Measurements from ENCODE around the gene SLC12A4.
A peak's percentile ranks its signal among the peaks of the same experiment; 100 is the strongest.
"Not testable (repeated sequence)": the region's sequence is repeated elsewhere in the genome, so short reads cannot be mapped to it uniquely, and the experiment has no call there.

SLC12A4 gene

DNA sequence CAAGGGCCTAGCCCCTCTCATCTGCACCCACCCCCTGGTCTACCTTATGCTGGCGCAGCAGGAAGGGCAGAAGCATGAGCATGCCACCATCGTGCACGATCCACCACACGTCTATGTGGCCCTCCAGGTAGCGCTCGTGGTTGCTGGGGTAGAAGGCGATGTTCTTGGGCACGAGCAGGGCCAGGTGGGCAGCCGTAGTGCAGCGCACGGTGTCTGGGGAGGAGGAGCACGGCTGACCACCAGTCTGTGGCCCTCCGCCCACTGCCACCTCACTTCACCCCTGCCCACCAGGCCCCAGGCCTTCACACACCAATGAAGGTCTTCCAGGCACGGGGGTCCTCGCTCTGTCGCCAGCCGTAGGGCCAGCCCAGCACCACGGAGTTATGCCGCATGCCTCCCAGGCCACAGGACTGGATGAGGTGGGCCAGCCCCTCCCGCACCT lies 22.3 kb downstream of the SLC12A4 start:
- Mint-ChIP-seq H3K27ac (no peak overlapping the region), H3K27me3 (no peaks in the 10 kb centered on the region), H3K4me1 (peaks cover 11% of the 10 kb centered on the region), H3K9me3 (no peaks in the 10 kb centered on the region), H3K4me3 (no peak overlapping the region), H3K36me3 (peaks cover 9% of the 10 kb centered on the region)
- no peak for DNase-seq
- CTCF ChIA-PET = interaction anchor here (0.8 to 1.0 kb wide), 2 partner anchors 49 to 94 kb away, joined by 3 to 4 read pairs; no protein-coding TSS in a partner anchor

DNA sequence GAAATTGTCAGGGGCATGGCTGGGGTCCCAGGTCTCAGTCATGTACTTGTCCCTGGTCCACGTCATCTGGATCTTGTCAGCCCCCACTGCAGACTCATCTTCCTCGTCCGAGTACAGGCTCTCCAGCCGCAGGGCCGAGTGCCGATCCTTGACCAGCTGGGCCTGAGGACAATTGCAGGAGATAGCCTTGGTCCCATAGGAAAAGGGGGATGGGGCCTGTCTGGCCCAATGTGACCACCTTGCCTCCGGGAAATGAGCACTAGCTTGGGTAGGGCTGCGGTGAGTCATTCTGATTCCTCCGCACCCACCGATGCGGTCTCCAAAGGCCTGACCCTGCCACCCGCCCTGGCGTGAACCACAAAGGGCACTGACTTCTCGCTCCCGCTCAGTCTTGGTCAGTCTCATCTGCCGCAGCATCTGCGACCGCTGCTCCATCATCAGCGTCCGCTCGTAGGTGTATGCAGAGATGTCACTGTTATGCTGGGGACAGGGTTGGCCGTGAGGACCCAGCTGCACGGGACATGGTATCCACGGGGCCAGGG lies 23.0 kb downstream of the SLC12A4 start:
- H3K27ac Mint-ChIP-seq = peak overlapping the region; percentile 14
- no peaks in the 10 kb centered on the region for H3K27me3 Mint-ChIP-seq
- H3K4me1 Mint-ChIP-seq = peaks cover 18% of the 10 kb centered on the region
- H3K36me3 Mint-ChIP-seq = peaks cover 10% of the 10 kb centered on the region
- CTCF ChIA-PET = interaction anchor here (0.8 kb wide), 1 partner anchor 95 kb away, joined by 4 read pairs; no protein-coding TSS in a partner anchor
- no peak for DNase-seq
- no peaks in the 10 kb centered on the region for H3K9me3 Mint-ChIP-seq
- no peak overlapping the region for H3K4me3 Mint-ChIP-seq

DNA sequence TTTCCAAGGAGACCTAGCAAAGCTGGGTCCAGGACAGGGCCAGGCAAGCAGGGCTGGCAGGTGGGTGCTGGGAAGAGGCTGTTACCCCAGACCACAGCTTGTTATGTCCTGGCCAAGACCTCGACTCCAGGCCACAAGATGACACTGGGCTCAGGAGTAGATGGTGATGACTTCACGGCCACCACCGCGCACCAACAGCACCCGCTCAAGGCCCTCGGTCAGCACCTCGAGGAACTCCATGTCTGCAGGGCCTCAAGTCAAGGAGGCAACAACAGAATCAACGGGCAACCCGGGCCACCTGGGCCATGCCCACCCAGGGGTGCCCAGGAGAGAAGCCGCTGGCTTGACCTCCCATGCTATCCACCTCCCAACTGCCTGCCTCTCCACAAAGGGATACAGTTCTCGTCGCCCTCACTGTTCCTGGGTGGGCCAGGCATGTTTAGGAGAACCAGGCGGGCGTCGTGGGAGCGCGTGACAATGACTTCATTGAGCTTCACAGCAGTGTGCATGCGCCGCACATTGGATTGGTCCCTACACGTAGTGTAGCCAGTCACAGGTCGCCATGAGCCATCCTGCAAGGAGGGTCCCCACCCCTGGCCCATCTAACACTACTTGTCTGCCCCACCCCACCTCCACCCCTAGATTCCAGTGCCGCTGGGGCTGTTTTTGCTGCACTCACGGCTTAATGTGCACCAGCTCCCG lies 23.6 kb downstream of the SLC12A4 start:
- Mint-ChIP-seq H3K27me3 (no peaks in the 10 kb centered on the region), H3K4me3 (no peak overlapping the region), H3K4me1 (peaks cover 24% of the 10 kb centered on the region), H3K9me3 (no peaks in the 10 kb centered on the region), H3K27ac (no peak overlapping the region), H3K36me3 (peaks cover 16% of the 10 kb centered on the region)
- no peak for DNase-seq
- CTCF ChIA-PET = interaction anchor here (0.8 kb wide), 1 partner anchor 95 kb away, joined by 4 read pairs; no protein-coding TSS in a partner anchor

DNA sequence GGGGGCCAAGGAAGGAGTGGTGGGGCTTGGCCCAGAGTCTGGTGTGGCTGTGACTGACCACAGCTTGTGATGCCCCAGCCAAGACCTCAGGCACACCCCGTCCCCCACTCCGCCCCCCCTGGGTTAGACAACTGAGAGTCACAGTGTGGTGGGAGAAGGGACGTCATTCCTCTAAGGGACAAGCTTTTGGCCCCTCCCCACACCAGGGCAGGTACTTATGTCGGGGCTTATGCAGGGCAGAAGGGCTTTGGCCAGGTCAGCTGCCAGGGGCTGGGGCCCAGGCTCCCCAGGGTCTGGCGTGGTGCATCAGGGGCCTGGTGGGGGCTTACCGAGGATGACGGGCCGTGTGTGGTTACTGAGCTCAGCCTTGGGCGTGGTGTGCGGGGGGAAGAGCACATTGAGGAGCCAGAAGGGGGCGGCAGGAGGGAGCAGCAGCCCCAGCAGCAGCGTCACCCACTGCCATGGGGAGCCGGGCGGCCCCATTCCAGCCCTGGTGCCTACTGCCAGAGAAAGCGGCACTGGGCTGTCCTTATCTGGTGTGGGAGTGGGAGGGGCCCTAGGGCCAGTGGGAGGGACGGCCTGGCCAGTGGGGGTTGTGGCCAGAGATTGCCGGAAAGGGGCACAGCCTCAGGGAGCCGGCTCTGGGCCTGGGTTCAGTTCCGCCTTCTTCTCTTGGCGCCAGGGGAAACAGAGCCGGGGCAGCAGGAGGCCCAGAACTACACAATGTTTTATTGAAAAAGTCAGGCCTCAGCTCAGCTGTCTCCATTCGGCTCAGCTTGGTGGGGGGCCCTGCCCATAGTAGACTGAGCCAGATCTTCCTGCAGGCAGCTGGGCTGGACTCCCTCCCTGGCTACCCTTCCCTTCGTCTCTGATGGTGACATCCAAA lies 24.6 kb downstream of the SLC12A4 start, which contains the start of gene LCAT:
TSS of gene LCAT (minus strand) at position 502 of the 886 bp plus-strand sequence. CDS start at position 483, 19 bp downstream.
- CTCF ChIA-PET = no interaction called here
- no peaks in the 10 kb centered on the region for H3K27me3 Mint-ChIP-seq

DNA sequence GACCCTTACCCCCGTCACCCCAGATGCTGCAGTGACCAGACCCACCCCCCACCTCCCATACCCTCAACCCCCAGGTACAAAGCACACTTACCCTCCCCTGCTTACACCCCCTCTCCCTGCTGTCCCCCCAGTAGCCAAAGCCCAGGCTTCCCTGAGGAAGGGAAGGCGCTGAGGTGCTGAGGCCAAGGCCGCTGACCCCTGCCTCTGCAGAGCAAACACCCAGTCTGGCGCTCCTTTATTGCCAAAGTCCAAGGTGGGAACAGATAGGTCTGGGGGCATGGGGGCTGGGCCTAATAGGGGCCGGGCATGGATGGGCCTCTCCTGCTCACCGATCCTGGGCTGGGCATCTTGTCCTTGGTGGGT lies 25.2 kb downstream of the SLC12A4 start:
- Mint-ChIP-seq H3K27ac (peak overlapping the region; percentile 58), H3K4me3 (no peak overlapping the region), H3K9me3 (no peaks in the 10 kb centered on the region), H3K27me3 (no peaks in the 10 kb centered on the region), H3K4me1 (peaks cover 34% of the 10 kb centered on the region), H3K36me3 (peaks cover 16% of the 10 kb centered on the region)
- CTCF ChIA-PET = interaction anchor here (1.0 to 2.5 kb wide), 5 partner anchors 10 to 280 kb away, joined by 3 to 11 read pairs (median 5); no protein-coding TSS in a partner anchor
- no peak for DNase-seq

More for the DNA sequence above, 24.6 kb downstream of the SLC12A4 start, which contains the start of gene LCAT:
- Mint-ChIP-seq H3K9me3 (no peaks in the 10 kb centered on the region), H3K4me3 (no peak within 1 kb of the TSS), H3K27ac (peak within 1 kb of the TSS; percentile 58), H3K4me1 (peaks cover 33% of the 10 kb centered on the region), H3K36me3 (peaks cover 16% of the 10 kb centered on the region)
- DNase-seq = no peak

DNA sequence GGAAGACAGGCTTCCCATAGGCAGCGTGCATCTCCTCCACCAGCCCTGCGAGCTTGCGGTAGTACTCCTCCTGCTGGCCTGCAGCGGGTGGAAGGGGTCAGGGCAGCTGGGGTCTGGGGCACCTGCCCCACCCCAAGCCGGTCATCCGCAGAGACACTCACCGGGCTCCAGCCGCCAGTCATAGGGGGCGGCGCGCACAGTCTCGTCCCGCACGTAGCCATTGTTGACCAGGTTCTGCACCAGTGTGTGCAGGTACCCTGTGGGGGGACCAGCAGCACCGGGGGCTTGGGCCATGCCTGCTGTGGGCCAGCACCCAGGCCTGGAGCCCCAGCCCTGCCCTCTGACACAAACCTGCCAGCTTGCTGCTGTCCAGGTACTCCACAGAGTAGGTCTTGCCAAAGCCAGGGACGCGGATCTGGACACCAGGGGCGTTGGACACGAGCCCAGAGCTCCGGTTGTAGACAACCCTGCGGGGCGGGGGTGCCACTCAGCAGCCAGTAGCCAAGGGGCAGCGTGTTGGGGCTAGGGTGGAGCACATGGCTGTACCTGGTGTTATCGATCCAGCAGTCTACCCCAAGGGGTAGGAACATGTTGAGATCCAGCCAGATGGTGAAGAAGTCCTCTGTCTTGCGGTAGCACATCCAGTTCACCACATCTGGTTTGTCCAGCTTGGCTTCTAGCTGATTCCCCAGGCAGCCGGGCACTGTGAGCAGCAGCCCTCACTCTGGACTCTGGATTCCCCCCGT lies 25.8 kb downstream of the SLC12A4 start:
- H3K36me3 Mint-ChIP-seq = peaks cover 16% of the 10 kb centered on the region

DNA sequence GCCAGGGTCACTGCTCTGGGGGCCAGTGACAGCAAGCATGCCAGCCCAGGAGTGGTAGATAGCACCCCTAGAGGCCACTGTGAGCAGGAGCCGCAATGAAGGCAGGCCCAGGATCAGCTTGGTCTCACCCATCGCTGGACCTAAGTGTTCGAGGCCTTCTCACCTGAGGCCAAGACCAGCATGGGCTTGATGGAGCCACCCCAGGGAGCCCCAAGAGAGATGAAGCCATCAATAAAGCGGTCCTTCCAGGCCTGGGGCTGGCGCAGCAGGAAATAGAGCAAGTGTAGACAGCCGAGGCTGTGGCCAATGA lies 26.3 kb downstream of the SLC12A4 start:
- H3K4me3 Mint-ChIP-seq = no peak overlapping the region
- H3K27me3 Mint-ChIP-seq = no peaks in the 10 kb centered on the region
- H3K36me3 Mint-ChIP-seq = peaks cover 16% of the 10 kb centered on the region
- H3K9me3 Mint-ChIP-seq = no peaks in the 10 kb centered on the region
- H3K27ac Mint-ChIP-seq = peak overlapping the region; percentile 80
- peak; percentile 56 for DNase-seq
- H3K4me1 Mint-ChIP-seq = peaks cover 37% of the 10 kb centered on the region
- CTCF ChIA-PET = interaction anchor here (0.7 to 2.5 kb wide), 18 partner anchors 10 to 279 kb away, joined by 3 to 11 read pairs (median 4); partner anchors contain the start of genes CTRL and DPEP2

More for the DNA sequence above, 25.8 kb downstream of the SLC12A4 start:
- Mint-ChIP-seq H3K4me1 (peaks cover 34% of the 10 kb centered on the region), H3K27me3 (no peaks in the 10 kb centered on the region), H3K27ac (no peak overlapping the region), H3K9me3 (no peaks in the 10 kb centered on the region), H3K4me3 (no peak overlapping the region)
- CTCF ChIA-PET = interaction anchor here (0.7 to 2.5 kb wide), 18 partner anchors 10 to 280 kb away, joined by 3 to 11 read pairs (median 4); partner anchors contain the start of genes CTRL and DPEP2
- DNase-seq = no peak

DNA sequence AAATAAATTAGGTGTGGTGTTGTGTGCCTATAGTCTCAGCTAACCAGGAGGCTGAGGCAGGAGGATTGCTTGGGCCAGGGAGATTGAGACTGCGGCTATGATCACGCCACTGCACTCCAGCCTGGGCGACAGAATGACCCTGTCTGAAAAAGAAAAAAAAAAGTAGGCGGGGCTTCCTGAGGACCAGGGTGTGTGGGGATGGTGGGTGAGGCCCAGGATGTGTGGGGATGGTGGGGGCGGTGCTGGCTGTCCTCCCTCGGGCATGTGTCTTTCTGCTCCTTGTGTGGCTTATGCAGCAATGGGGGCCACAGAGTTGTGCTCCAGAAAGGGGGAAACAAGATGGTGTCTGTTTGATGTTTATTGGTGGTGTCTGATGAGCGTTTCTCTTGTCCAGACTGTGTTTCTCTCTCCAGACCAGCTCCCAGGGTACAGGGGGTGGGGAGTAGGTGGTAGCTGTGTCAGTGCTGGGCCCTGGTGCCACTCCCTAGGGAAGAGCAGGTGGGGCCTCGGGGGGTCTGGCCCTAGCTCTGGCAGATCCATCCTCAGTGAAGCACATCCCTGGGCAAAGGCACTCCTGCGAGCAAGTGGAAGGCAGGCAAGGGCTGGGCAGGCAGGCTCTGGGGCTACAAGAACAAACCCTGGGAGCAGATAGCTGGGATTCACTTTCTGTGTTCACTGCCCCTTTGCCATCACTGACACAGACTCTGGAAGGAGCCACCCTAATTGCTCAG lies 26.8 kb downstream of the SLC12A4 start:
- no peak overlapping the region for H3K4me3 Mint-ChIP-seq
- CTCF ChIA-PET = interaction anchor here (0.7 to 3.4 kb wide), 20 partner anchors 10 to 278 kb away, joined by 3 to 17 read pairs (median 4); partner anchors contain the start of genes CTRL and DPEP2
- H3K9me3 Mint-ChIP-seq = no peaks in the 10 kb centered on the region
- H3K4me1 Mint-ChIP-seq = peaks cover 42% of the 10 kb centered on the region
- H3K27ac Mint-ChIP-seq = peak overlapping the region; percentile 80
- no peaks in the 10 kb centered on the region for H3K27me3 Mint-ChIP-seq
- peaks cover 16% of the 10 kb centered on the region for H3K36me3 Mint-ChIP-seq
- DNase-seq = no peak

DNA sequence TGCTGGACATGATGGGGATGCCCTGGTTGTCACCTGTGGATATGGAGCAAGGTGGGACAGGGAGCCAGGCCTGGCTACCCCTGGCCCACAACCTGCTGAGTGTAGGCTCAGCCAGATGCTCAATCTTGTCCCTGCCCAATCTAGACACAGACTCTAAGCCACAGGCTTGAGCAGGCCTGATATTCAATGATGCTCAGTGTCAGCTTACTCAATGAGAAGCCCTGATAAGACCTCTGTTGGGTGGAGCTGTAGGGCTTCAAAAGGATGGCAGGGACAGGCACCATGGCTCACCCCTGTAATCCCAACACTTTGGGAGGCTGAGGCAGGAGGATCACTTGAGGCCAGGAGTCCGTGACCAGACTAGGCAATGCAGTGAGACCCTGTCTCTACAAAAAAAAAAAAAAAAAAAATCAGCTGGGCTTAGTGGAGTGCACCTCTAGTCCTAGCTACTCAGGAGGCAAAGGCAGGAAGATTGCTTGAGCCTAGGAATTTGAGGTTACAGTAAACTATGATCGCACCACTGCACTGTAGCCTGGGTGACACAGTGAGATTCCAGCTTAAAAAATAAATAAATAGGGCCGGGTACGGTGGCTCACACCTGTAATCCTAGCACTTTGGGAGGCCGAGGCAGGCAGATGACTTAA lies 27.9 kb downstream of the SLC12A4 start:
- Mint-ChIP-seq H3K27me3 (no peaks in the 10 kb centered on the region), H3K4me1 (peaks cover 43% of the 10 kb centered on the region), H3K4me3 (no peak overlapping the region), H3K9me3 (no peaks in the 10 kb centered on the region), H3K36me3 (peaks cover 23% of the 10 kb centered on the region), H3K27ac (peak overlapping the region; percentile 79)
- CTCF ChIA-PET = interaction anchor here (0.7 to 3.4 kb wide), 8 partner anchors 15 to 144 kb away, joined by 3 to 17 read pairs (median 4); partner anchors contain the start of gene NFATC3
- DNase-seq = no peak

DNA sequence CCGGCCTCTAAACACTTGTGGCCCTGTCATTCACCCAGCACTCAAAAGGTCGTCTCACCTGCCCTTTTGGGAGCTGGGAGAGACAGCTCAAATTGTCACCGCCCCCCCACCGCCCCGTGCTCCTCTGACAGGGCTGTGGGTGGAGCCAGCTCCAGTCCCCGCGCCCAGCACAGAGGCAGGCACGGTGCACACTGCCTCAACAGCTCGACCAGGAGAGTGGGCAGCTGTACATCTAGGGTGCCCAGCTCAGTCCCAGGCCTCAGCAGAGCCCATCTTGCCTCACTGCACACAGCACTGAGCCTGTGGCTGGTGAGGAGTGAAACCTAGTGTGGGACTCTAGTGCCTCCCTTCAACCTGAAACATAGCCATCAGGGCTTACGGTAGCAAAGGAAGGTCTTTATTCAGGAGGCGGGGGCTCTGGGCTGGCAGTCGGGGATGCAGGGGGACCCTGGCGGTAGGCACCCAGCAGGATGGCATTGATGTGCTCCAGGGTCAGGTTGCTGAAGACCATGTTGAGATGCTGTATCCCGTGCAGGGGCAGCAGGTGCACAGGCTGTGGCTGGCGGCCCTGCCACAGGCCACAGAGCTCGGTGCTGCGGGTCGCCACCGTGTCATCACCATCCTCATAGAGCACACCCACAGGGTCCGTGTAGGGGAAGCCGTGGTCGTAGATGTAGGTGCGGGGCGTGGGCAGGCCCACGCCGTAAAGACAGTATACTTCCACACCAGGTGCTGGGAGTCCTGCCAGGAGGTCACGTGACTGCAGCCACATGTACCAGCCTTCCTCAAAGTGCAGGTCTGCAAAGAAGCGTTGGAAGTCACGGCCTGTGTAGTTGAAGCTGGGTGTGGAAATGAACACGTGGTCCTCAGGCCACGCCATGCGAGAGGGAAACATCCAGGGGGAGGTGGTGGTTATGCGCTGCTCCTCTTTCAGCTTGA lies 28.7 kb downstream of the SLC12A4 start:
- H3K4me3 Mint-ChIP-seq = no peak overlapping the region
- H3K27ac Mint-ChIP-seq = peak overlapping the region; percentile 79

DNA sequence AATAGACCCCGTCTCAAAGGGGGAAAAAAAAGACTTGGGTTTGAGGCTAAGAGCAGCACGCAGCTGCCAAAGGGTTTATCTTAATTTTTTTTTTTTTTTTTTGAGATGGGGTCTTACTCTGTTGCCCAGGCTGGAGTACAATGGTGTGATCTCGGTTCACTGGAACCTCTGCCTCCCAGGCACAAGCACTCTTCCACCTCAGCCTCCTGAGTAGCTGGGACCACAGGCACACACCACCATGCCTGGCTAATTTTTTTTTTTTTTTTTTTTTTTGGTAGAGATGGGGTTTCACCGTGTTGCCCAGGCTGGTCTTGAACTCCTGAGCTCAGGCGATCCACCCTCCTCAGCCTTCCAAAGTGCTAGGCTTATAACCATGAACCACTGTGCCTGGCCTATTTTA lies 30.7 kb downstream of the SLC12A4 start:
- peaks cover 39% of the 10 kb centered on the region for H3K36me3 Mint-ChIP-seq
- H3K9me3 Mint-ChIP-seq, H3K27me3 Mint-ChIP-seq, DNase-seq: not testable (repeated sequence)
- CTCF ChIA-PET = interaction anchor here (0.6 to 1.4 kb wide), 3 partner anchors 45 to 293 kb away, joined by 3 to 5 read pairs (median 3); partner anchors contain the start of gene CARMIL2
- peak overlapping the region; percentile 95 for H3K27ac Mint-ChIP-seq
- peaks cover 63% of the 10 kb centered on the region for H3K4me1 Mint-ChIP-seq
- H3K4me3 Mint-ChIP-seq = peak overlapping the region; percentile 98

More for the DNA sequence above, 28.7 kb downstream of the SLC12A4 start:
- CTCF ChIA-PET = interaction anchor here (0.7 to 3.4 kb wide), 5 partner anchors 57 to 145 kb away, joined by 3 to 17 read pairs (median 3); partner anchors contain the start of gene NFATC3
- DNase-seq = peak; percentile 52
- Mint-ChIP-seq H3K27me3 (no peaks in the 10 kb centered on the region), H3K4me1 (peaks cover 51% of the 10 kb centered on the region), H3K36me3 (peaks cover 31% of the 10 kb centered on the region), H3K9me3 (no peaks in the 10 kb centered on the region)
